HepG2 (cell line): ENCODE data around the gene CTAG2.

Experiments
- ATF2 ChIP-seq: sonication (generic); formaldehyde crosslinking; IDR thresholded peaks from 2 replicates; pipeline ENCODE4 v1.4.0; 2020; ENCODE audit warnings: missing genetic modification reagents
- CTCF ChIP-seq: sonication (generic); formaldehyde crosslinking; IDR thresholded peaks from 2 replicates; pipeline ENCODE4 v1.5.0; 2020; ENCODE audit warnings: mild to moderate bottlenecking, missing genetic modification reagents, moderate library complexity
- EZH2 ChIP-seq: conservative IDR thresholded peaks from 2 replicates; pipeline ENCODE4 v1.6.1; 2012; ENCODE audit warnings: mild to moderate bottlenecking, low read depth, low read length, moderate library complexity
- FUBP1 ChIP-seq: sonication (generic); formaldehyde crosslinking; IDR thresholded peaks from 2 replicates; pipeline ENCODE4 v1.5.1; 2020; ENCODE audit warnings: missing genetic modification reagents, mild to moderate bottlenecking, borderline replicate concordance
- GABPA ChIP-seq, 2 experiments: IDR thresholded peaks; 2 replicates each; pipeline ENCODE4 v1.6.1; 2011 to 2016; ENCODE audit warnings: low read depth in 2 of 2, low read length in 1 of 2, missing biosample characterization in 1 of 2, missing genetic modification characterization in 1 of 2
- HDAC1 ChIP-seq: sonication (generic); formaldehyde crosslinking; IDR thresholded peaks from 2 replicates; pipeline ENCODE4 v1.5.1; 2020; ENCODE audit warnings: mild to moderate bottlenecking, missing genetic modification reagents
- HNF4A ChIP-seq: sonication (generic); formaldehyde crosslinking; IDR thresholded peaks from 2 replicates; pipeline ENCODE4 v1.4.0; 2020; ENCODE audit warnings: missing genetic modification reagents
- KLF6 ChIP-seq: IDR thresholded peaks from 2 replicates; pipeline ENCODE4 v1.8.0; 2016; ENCODE audit warnings: missing biosample characterization, missing genetic modification reagents
- MAFK ChIP-seq, 2 experiments: IDR thresholded peaks in 1 of 2; conservative IDR thresholded peaks in 1 of 2; 2 replicates each; pipeline ENCODE4 v1.6.1; 2011; ENCODE audit warnings: improper control_type of control experiment in 2 of 2, low read length in 2 of 2
- PHF20 ChIP-seq: sonication (generic); formaldehyde crosslinking; IDR thresholded peaks from 2 replicates; pipeline ENCODE4 v1.5.0; 2020; ENCODE audit warnings: mild to moderate bottlenecking, missing genetic modification reagents
- ZNF121 ChIP-seq: sonication (generic); formaldehyde crosslinking; IDR thresholded peaks from 2 replicates; pipeline ENCODE4 v1.5.0; 2020; ENCODE audit warnings: mild to moderate bottlenecking, missing genetic modification reagents
- ZNF318 ChIP-seq: sonication (generic); formaldehyde crosslinking; IDR thresholded peaks from 2 replicates; pipeline ENCODE4 v1.4.0; 2020; ENCODE audit warnings: mild to moderate bottlenecking, missing genetic modification reagents
- ZNF788 ChIP-seq: sonication (generic); formaldehyde crosslinking; IDR thresholded peaks from 2 replicates; pipeline ENCODE4 v1.5.0; 2020; ENCODE audit warnings: mild to moderate bottlenecking, missing genetic modification reagents, borderline replicate concordance
- ZUFSP ChIP-seq: sonication (generic); formaldehyde crosslinking; IDR thresholded peaks from 2 replicates; pipeline ENCODE4 v1.9.0; 2021; ENCODE audit warnings: missing genetic modification reagents, mild to moderate bottlenecking, borderline replicate concordance

GRCh38 chrX:154661899-154662298 lies 8.5 kb upstream of the CTAG2 start:
- no peak for TF ChIP-seq PHF20 (CRISPR knock-in tag)
- no peak for TF ChIP-seq FUBP1 (CRISPR knock-in tag)
- no peak for TF ChIP-seq GABPA (IDR thresholded peaks at IDR 0.05; ENCODE audit: low read depth, low read length)
- no peak for TF ChIP-seq GABPA (CRISPR knock-in tag; IDR thresholded peaks at IDR 0.05; ENCODE audit: low read depth)
- no peak for TF ChIP-seq ZUFSP (CRISPR knock-in tag)
- no peak for TF ChIP-seq EZH2
- TF ChIP-seq ZNF318 (CRISPR knock-in tag) = no peak
- TF ChIP-seq ZNF121 (CRISPR knock-in tag) = no peak
- no peak for TF ChIP-seq KLF6 (CRISPR knock-in tag)
- no peak for TF ChIP-seq ATF2 (CRISPR knock-in tag)
- no peak for TF ChIP-seq HDAC1 (CRISPR knock-in tag)
- TF ChIP-seq CTCF (CRISPR knock-in tag) = no peak
- no peak for TF ChIP-seq ZNF788 (CRISPR knock-in tag)
- no peak for TF ChIP-seq HNF4A
- no peak for TF ChIP-seq MAFK (conservative IDR thresholded peaks at IDR 0.05 in 1 of 2, IDR thresholded peaks at IDR 0.05 in 1 of 2; ENCODE audit: low read length in 2 of 2)
